Measurements from ENCODE around the gene MAGEF1.
A peak's percentile ranks its signal among the peaks of the same experiment; 100 is the strongest.

The MAGEF1 gene, protein sequence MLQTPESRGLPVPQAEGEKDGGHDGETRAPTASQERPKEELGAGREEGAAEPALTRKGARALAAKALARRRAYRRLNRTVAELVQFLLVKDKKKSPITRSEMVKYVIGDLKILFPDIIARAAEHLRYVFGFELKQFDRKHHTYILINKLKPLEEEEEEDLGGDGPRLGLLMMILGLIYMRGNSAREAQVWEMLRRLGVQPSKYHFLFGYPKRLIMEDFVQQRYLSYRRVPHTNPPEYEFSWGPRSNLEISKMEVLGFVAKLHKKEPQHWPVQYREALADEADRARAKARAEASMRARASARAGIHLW

GRCh38 chr3:184711493-184712247 lies at the start of gene MAGEF1:
TSS of gene MAGEF1 (minus strand) at chr3:184712064. CDS start at chr3:184711821, 243 bp downstream.
- DNase-seq (ENCODE audit: low read depth): peak; percentile 49

- no peak for DNase-seq (ENCODE audit: low read depth)
Measured at GRCh38 chr3:184761075-184761841, 49.4 kb upstream of the MAGEF1 start.

GRCh38 chr3:184760337-184761074 lies 48.6 kb upstream of the MAGEF1 start:
- DNase-seq (ENCODE audit: low read depth): no peak

- DNase-seq (ENCODE audit: low read depth): no peak
Measured at GRCh38 chr3:184759666-184760200, 47.9 kb upstream of the MAGEF1 start.

GRCh38 chr3:184758056-184758455 lies 46.2 kb upstream of the MAGEF1 start:
- DNase-seq (ENCODE audit: low read depth): no peak

DNA sequence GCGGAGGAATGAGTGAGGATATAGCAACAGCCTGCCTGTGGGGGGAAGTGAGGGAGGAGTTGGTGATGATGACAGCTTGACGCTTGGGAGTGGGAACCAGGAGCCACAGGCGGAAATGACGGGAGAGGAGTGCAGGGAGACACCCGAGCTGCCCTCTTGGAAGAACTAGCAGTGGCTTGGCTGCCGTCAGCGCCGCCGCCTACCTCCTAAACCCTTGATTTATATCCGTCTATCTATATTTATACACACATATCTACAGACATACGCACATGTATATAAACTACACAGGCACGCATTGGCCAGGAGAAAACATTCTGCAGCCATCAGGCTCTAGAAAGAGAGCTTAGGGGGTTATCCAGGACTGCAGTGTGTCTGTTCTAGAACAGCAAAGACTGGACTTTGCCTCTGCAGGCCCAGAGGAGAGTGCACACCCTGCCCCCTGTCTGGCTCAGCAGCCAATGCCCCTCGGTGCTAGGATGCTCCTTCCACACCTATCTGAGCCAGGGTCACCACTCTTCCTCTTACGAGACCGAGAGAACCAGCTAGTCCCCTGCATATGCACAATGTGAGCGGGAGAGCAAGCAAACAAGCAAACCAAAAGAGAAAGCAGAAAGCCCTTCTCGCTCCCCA lies 45.3 kb upstream of the MAGEF1 start:
- no peak for DNase-seq (ENCODE audit: low read depth)

GRCh38 chr3:184756151-184757021 lies 44.5 kb upstream of the MAGEF1 start:
- DNase-seq (ENCODE audit: low read depth): no peak

- DNase-seq (ENCODE audit: low read depth): no peak
Measured at GRCh38 chr3:184755315-184755731, 43.5 kb upstream of the MAGEF1 start.

- no peak for DNase-seq (ENCODE audit: low read depth)
Measured at GRCh38 chr3:184752361-184752760, 40.5 kb upstream of the MAGEF1 start.

GRCh38 chr3:184751204-184752040 lies 39.6 kb upstream of the MAGEF1 start:
- no peak for DNase-seq (ENCODE audit: low read depth)

DNA sequence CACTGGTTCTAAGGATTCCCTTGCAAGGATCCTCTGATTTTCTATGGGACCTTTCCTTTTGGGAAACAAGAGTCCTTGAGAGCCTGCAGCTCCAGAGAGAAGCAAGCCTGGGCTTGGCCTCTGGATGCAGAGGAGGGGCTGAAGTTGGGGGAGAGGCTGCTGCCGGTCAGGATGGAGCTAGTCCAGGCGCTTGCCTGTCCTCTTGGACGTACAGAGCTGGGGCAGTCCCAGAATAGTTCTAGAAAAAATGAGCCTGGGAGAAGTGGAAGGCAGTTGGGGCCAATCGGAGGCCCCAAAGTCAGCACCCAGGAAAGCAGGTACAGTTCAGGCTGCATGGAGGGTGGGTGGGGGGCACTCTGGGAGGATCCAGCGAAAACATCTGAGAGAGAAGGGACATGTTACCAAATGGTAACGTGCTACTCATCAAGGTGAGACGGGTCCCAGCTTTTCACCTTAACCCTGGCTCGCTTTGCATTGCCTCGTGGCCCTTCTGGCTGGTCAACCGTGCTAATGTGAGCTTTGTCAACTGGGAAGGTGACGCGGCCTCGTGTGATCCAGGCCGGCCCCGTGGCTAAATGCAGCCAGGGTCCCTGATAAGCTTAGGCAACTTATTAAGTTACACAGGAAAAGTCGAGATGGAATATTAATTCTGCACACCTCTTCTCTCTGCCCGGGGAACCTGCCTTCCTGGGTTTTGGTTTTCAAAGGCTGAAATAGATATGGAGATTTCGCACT lies 38.7 kb upstream of the MAGEF1 start:
- DNase-seq (ENCODE audit: low read depth): no peak

DNA sequence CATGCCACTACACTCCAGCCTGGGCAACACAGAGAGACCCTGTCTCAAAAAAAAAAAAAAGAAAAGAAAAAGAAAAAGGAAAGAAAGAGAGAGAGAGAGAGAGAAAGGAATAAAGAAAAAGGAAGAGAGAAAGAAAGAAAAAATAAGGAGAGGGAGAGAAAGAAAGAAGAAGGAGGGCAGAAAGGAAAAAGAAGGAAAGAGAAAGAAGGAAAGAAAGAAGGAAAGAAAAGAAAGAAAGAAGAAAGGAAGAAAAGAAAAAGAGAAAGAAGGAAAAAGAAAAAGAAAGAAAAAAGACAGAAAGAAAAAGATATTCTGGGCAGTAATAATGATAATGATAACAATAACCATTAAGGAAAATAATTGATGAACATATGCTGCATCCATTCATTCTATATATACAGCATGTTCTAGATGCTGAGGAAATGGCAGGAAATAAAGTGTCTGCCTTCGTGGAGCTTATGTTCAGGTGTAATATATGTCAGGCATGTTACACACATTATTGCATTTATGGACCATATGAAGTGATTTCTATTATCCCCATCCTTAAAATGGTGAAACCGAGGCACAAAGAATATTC lies 37.4 kb upstream of the MAGEF1 start:
- DNase-seq (ENCODE audit: low read depth): no peak

DNA sequence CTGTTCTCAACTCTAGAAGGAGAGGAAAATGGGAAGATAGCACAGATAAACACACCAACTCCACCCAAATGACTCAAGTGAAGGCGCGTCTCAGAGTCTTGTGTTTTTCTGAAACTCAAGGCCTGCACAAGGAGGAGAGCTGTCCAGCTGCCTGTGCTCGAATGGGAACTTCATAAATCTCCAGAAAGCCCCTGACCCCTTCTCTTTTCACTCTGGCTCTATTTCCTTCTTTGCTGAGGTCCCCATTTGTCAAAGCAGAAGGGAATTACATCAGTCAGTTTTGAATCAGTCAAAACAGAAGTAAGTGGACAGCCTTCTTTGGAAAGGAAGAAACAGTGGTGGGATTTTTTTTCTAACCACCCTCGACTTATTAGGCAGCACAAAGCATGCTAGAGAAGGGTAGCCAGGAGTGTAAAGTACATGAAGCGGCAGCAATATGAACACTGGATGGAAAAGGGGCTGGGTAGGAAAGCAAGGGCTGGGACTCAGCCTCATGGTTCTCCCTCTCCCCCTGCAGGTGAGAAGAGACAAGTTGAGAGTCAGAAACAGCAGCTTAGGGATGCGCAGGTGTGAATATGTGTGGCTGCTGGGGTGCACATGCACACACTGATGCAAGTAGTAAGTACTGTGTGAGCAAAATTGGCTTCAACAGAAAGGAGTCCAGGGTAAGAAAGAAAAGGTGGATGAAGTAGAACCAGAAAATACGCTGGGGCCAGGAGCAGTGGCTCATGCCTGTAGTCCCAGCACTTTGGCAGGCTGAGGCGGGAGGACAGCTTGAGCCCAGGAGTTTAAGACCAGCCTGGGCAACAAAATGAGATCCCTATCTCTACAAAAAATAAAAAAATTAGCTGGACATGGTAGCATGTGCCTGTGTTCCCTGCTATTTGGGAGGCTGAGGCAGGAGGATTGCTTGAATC lies 36.6 kb upstream of the MAGEF1 start:
- DNase-seq (ENCODE audit: low read depth): no peak

DNA sequence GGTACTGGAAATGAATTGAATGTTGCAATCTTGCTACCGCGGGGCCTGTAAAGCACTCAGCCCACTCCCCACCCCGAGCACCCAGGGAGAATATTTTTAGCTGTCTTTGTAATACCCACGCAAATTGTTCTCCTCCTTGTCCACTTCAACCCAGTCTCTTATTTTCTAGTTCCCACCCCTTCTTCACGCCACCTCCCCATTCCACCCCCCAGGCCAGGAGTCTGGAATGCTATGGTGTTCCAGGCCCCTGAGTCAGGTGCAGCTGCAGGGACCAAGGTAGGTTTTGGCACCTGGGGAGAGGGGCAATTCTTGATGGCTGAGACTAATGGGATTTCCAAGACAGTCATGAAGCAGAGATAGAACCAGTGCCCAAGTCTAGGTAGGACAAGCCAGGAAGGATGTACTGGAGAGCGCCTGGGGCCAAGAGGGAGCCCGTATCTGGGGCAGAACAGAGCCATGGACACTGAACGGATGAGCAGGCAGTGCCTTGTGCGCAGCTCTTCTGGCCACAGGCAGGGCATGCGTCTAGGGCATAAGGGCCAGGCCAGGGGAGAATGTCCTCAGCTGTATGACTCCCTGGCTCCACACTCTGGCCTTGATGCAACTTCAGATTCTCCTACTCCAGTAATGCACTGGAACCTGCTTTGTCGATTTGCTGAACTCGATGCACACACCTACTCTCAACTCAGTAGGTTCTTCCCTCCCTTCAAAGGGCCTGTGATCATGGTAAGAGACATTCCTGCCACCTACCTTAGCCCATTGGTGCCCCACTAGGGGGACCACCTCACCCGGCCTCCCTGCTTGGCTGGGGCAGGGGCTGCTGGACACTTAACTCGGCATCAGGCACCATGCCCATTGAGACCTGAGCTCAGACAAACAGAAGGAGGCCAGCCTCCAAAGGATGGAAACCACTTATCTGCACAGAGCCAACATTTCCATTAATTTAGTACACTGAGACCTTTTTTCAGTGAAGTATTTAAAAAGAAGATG lies 34.6 kb upstream of the MAGEF1 start:
- no peak for DNase-seq (ENCODE audit: low read depth)

DNA sequence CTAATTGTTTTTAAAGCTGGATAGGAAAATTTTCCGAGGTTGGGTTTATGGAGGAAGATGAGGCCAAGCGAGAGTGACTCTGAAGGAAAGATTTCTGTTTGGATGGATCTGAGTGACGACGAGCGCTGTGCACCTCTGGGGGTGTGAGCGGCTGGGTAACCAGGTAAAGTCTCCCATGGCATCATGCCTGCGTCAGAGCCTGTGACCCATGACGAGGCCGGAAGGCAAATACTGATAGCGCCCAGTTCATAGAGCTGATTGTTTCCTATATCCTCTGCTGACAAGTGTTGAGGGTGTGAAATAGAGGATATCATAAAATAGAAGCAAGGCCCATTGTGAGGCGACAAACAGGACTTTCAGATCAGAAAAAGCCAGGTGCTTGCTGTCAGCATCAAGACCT lies 33.7 kb upstream of the MAGEF1 start:
- DNase-seq (ENCODE audit: low read depth): no peak

DNA sequence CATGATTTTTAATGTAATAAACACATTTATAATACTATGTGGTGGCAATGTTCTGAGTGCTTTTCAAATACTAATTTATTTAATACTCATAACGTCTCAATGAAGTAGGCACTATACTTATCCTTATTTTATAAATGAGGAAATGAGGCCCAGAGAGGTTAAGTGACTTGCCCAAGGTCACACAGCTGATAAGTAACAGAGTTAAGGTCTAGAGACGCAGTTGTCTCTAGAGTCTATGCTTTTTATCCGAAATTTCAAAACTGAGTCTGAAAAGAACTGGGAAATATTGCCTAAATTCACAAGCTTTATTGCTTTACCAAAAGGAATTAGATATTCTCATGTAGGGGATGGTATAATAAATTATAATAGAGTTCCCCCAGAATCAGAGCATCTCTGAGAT lies 31.4 kb upstream of the MAGEF1 start:
- no peak for DNase-seq (ENCODE audit: low read depth)

All from stimulated activated CD4-positive, alpha-beta T cell treated with anti-CD3 and anti-CD28 coated beads, Interleukin-2, amount 100 ng/mL, for 4 hours (primary cell).